Activated T-cell treated with anti-CD3 and anti-CD28 coated beads, Interleukin-2, amount 50 U/mL, for 4 hours (primary cell): Measurements from ENCODE around the gene LPAR3. TPM values are rescaled to one million over a fixed set of nuclear protein-coding genes. Genes with fewer than 3 reads are reported as not detected.

Experiments used
- ATAC-seq, 2 donors: fragments of 200-7000 bp; cut with Tn5 transposase; one replicate each; pipeline ENCODE4 v1.10.0; 2021
- DNase-seq: peaks from one replicate; pipeline ENCODE4 v3.0.0-alpha.2; 2020
- H3K27me3 Mint-ChIP-seq: one replicate; pipeline ENCODE4 v1.8.0; 2021; ENCODE audit warnings: low read depth, mixed read lengths
- H3K36me3 Mint-ChIP-seq: one replicate; pipeline ENCODE4 v1.8.0; 2022; ENCODE audit warnings: mixed read lengths; ENCODE audit not compliant: insufficient read depth
- H3K4me1 Mint-ChIP-seq: one replicate; pipeline ENCODE4 v1.8.0; 2021; ENCODE audit warnings: low read depth, mixed read lengths
- H3K4me3 Mint-ChIP-seq: one replicate; pipeline ENCODE4 v1.8.0; 2021; ENCODE audit warnings: mild to moderate bottlenecking, moderate library complexity, mixed read lengths
- H3K9me3 Mint-ChIP-seq: one replicate; pipeline ENCODE4 v1.8.0; 2021; ENCODE audit warnings: mixed read lengths
- total RNA-seq, 3 donors: library from RNA; stranded (reverse); gene quantifications; one replicate each; pipeline ENCODE4 v1.2.1, GENCODE V29; 2021

LPAR3 gene
- total RNA-seq, 3 donors from 2014 or later = 0.18 to 0.95 (median 0.71) TPM

DNA sequence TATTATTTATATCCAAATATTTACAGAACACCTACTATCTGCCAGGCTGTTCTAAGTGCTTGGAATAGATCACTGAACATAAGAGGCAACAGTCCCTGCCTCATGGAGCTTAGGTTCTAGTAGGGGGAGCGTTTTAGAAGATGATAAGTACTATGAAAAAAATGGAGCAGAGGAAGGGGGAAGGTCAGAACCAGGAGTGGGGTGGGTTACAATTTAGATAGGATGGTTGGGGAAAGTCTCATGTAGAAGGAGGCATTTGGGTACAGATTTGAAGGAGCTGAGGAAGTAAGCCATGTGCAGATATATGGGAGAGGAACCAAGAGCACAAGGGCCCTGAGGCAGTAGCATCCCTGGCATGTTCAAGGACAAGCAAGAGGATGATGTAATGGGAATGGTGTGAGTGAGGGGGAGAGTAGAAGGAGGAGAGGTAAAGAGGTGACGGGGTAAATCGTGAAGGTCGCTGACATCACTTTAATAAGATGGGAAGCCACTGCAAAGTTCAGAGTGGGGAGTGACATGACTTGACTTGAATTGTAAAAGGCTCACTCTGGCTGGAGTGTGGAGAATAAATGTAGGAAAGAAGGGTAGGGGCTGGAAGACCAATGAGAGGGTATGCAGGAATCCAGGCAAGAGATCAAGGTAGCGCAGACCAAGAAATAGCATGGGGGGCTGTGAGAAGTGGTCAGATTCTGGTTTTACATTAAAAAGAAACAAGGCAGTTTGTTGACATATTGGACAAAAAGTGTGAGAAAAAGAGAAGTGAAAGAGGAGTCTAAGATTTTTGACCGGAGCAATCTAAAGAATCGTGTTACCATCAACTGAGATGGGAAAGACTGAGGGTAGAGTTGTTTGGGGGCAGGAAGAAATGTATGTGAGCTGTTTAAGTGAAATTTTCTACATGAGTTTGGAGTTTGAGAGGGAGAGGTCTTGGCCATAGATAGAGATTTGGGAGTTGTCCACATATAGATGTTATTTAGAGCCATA lies 92.6 kb downstream of the LPAR3 start:
- Mint-ChIP-seq H3K4me3 (no peak overlapping the region), H3K36me3 (no peaks in the 10 kb centered on the region), H3K9me3 (no peaks in the 10 kb centered on the region), H3K4me1 (no peaks in the 10 kb centered on the region), H3K27me3 (no peaks in the 10 kb centered on the region)
- no peak for DNase-seq
- no peak for ATAC-seq

DNA sequence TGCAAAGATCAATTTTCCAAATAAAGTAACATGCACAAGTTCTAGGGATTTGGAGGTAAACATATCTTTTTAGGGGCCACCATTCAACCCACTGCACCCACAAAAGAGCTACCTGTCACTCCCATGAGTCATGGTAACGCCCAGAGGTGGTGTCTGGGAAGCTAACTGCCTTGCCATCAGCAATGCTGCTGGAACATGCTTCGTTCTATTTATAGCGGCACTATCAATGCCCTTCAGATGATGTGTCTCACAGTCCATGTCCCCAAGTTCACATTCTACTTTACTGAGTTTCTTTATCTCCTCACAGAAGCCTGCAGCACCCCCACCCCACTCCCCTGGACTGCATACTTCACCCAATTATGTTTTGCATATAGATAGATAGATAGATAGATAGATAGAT lies 95.4 kb downstream of the LPAR3 start:
- Mint-ChIP-seq H3K27me3 (no peaks in the 10 kb centered on the region), H3K4me1 (no peaks in the 10 kb centered on the region), H3K36me3 (no peaks in the 10 kb centered on the region), H3K4me3 (no peak overlapping the region), H3K9me3 (peaks cover 1% of the 10 kb centered on the region)
- DNase-seq (no peak), ATAC-seq (no peak)

DNA sequence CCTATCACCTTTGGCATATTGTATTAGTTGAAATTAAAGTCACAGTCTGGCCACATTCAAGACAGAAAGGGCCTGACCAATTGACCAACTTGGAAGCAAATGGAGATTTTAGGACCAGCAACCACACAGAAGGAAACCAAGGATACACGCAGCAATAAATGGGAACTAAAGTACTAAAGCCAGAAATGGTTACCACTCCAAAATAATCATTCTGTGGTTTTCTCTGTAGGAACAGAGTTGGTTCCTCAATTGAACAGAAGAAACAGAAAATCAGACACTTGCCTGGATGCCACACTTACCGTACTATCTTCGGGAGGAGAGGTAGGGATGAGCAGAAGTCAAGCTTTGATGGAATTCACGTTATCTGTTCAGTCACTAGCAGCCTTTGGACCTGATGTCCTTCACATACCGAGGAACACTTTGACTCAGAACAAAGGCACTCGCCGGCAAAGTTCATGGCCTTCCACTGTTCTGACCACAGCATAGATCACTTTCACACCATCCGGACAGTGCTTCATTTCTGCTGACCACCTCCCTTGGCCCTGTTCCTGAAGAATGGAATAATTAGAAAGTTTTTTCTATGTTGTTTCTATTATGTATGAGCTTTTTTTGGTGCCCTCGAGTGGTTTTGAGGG lies 96.9 kb downstream of the LPAR3 start:
- H3K4me1 Mint-ChIP-seq = no peaks in the 10 kb centered on the region
- no peak overlapping the region for H3K4me3 Mint-ChIP-seq

DNA sequence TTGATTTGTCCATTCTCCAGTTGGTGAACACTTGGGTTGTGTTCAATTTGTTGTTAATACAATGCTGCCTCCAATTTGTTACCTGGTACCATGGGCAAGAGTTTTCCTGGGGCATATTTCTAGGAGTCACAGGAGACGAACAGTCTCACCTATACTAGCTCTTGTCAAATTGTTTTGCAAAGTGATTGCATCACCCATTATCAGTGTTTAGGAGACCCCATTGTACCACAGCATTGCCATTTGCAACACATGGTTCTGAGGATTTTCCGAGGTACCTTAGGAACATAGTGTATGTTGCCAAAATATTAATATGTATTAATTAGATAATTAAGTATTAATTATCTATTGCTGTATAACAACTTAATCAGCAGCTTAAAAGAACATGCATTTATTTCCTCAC lies 97.8 kb downstream of the LPAR3 start:
- Mint-ChIP-seq H3K4me1 (no peaks in the 10 kb centered on the region), H3K27me3 (no peaks in the 10 kb centered on the region), H3K9me3 (peaks cover 8% of the 10 kb centered on the region), H3K4me3 (no peak overlapping the region), H3K36me3 (no peaks in the 10 kb centered on the region)
- ATAC-seq (no peak), DNase-seq (no peak)

More for the DNA sequence above, 96.9 kb downstream of the LPAR3 start:
- DNase-seq (no peak), ATAC-seq (no peak)
- Mint-ChIP-seq H3K9me3 (peaks cover 8% of the 10 kb centered on the region), H3K36me3 (no peaks in the 10 kb centered on the region), H3K27me3 (no peaks in the 10 kb centered on the region)

DNA sequence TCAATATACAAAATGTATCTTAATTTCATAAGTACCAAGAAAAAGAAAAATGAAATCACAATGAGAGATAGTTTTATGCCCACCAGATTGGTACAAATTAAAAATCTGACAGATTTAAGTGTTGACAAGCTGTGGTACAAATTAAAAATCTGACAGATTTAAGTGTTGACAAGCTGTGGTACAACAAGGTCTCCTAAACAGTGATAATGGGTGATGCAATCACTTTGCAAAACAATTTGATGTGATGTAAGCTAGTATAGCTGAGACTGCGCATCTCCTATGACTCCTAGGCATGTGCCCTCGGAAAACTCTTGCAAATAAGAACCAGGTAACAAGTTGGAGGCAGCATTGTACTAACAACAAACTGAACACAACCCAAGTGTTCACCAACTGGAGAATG lies 100.6 kb downstream of the LPAR3 start:
- peaks cover 8% of the 10 kb centered on the region for H3K9me3 Mint-ChIP-seq

GRCh38 chr1:84789014-84789413 lies 104.0 kb downstream of the LPAR3 start:
- H3K27me3 Mint-ChIP-seq = peaks cover 4% of the 10 kb centered on the region
- no peak for DNase-seq
- H3K9me3 Mint-ChIP-seq = peaks cover 8% of the 10 kb centered on the region
- H3K4me1 Mint-ChIP-seq = no peaks in the 10 kb centered on the region
- no peak overlapping the region for H3K4me3 Mint-ChIP-seq
- no peak for ATAC-seq
- H3K36me3 Mint-ChIP-seq = no peaks in the 10 kb centered on the region

More for the DNA sequence above, 100.6 kb downstream of the LPAR3 start:
- no peak overlapping the region for H3K4me3 Mint-ChIP-seq
- H3K36me3 Mint-ChIP-seq = no peaks in the 10 kb centered on the region
- ATAC-seq = no peak
- H3K4me1 Mint-ChIP-seq = no peaks in the 10 kb centered on the region
- DNase-seq = no peak
- H3K27me3 Mint-ChIP-seq = peaks cover 4% of the 10 kb centered on the region

GRCh38 chr1:84785271-84786036 lies 107.6 kb downstream of the LPAR3 start:
- H3K4me3 Mint-ChIP-seq = no peak overlapping the region
- H3K9me3 Mint-ChIP-seq = no peaks in the 10 kb centered on the region

GRCh38 chr1:84782881-84783280 lies 110.1 kb downstream of the LPAR3 start:
- Mint-ChIP-seq H3K4me3 (no peak overlapping the region), H3K9me3 (no peaks in the 10 kb centered on the region), H3K4me1 (peaks cover 18% of the 10 kb centered on the region), H3K36me3 (no peaks in the 10 kb centered on the region), H3K27me3 (no peaks in the 10 kb centered on the region)
- no peak for ATAC-seq
- no peak for DNase-seq

More at GRCh38 chr1:84785271-84786036, 107.6 kb downstream of the LPAR3 start:
- H3K27me3 Mint-ChIP-seq = peaks cover 4% of the 10 kb centered on the region
- ATAC-seq (no peak), DNase-seq (no peak)
- H3K36me3 Mint-ChIP-seq = no peaks in the 10 kb centered on the region
- H3K4me1 Mint-ChIP-seq = peaks cover 12% of the 10 kb centered on the region

DNA sequence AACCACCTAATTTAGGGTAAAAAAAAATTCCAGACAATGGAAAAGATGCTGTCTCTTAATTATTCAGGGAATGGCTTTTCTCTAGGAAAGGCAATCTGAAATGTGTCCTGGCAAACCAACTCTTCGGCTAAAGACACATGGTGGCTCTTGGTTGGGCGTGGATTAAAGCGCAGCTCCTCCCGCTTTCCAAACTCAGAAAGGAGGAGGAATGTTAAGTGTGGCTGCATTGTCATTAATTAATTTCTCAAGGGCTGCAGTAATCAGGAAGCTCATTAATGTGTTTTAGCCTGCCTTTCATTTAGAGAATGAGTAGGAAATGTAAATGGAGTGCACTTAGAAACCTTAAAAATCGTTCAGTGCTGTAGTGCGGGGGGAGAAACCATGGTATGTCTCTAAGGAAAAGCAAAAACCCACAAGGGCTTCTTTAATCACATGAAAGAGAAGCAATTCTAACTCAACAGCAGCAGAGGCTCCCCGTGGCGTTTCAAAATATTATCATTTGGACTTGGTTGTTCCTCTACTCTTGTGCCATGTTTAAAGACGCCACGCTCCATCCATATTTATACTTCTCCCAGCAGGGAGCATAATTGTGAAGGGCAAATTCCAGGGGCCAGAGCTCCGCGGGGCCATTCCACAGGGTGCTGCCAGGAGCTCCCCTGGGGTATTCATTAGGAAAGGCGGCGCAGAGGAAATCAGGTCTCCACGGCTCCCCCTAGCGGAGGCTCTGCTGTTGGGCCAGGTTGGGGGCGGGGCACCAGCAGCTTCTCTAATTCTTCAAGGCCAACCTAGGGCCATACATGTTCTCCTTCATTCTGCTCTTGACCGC lies 110.8 kb downstream of the LPAR3 start:
- DNase-seq (peak; percentile 83), ATAC-seq (peak; percentile 91 to 93)
- H3K36me3 Mint-ChIP-seq = no peaks in the 10 kb centered on the region
- H3K27me3 Mint-ChIP-seq = no peaks in the 10 kb centered on the region
- peaks cover 18% of the 10 kb centered on the region for H3K4me1 Mint-ChIP-seq
- H3K4me3 Mint-ChIP-seq = peak overlapping the region; percentile 80
- H3K9me3 Mint-ChIP-seq = no peaks in the 10 kb centered on the region

DNA sequence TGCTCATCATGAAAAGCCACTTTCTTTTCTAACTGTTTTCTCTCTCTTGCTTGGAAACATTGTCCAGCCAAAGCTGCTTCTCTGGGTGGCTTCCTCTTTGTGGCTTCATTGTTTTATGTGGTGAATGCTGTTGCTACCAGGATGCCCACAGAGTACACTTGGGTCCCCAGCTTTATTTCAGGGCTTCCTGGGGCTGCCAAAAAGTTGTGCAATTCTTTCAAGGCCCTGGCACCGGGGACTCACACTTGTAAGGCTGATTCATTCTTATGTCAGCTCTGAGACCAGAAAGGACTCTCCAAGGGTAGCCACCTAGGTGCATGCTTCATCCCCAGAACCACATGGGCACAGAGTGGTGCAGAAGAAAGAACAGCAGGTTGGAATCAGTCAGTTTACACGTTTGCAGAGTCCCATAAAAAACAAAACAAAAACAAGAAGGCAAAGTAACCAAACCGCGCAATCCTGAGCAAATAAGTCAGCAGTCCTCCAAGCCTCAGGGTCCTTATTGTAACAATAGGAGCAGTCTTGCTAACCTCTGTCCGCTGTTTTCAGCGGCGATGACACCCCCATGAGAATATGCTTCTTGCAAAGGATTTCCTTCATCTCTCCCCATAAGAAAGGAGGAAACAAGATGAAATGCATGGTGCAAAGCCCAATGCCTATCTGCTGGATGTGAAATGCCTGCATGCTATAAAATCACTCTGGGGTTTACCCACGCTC lies 112.8 kb downstream of the LPAR3 start:
- ATAC-seq = peak; percentile 19 to 33
- Mint-ChIP-seq H3K9me3 (no peaks in the 10 kb centered on the region), H3K4me1 (peaks cover 18% of the 10 kb centered on the region), H3K4me3 (no peak overlapping the region), H3K27me3 (no peaks in the 10 kb centered on the region), H3K36me3 (no peaks in the 10 kb centered on the region)
- no peak for DNase-seq

GRCh38 chr1:84776639-84777038 lies 116.4 kb downstream of the LPAR3 start:
- H3K4me1 Mint-ChIP-seq = peaks cover 10% of the 10 kb centered on the region
- H3K9me3 Mint-ChIP-seq = no peaks in the 10 kb centered on the region
- no peaks in the 10 kb centered on the region for H3K36me3 Mint-ChIP-seq
- no peak overlapping the region for H3K4me3 Mint-ChIP-seq
- no peak for ATAC-seq
- H3K27me3 Mint-ChIP-seq = no peaks in the 10 kb centered on the region
- no peak for DNase-seq

DNA sequence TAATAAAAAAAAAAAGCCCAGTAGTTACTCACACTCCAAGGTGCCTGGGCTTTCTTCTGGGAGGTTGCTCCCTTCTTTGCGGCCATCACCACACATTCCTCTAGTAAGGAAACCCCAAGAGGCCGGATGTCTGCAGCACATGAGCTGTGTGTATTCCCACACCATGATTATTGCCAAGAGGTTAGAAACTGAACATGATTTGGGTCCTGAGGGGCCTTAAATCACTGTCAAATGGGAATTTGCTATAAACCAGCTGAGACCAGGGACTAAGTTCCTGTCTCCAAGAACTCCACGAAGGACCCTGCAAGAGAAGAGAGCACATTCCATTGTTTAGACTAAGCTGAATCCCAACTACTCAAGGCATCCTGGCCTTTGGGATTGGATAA lies 117.5 kb downstream of the LPAR3 start:
- no peak overlapping the region for H3K4me3 Mint-ChIP-seq
- no peak for DNase-seq
- H3K36me3 Mint-ChIP-seq = no peaks in the 10 kb centered on the region
- peaks cover 9% of the 10 kb centered on the region for H3K4me1 Mint-ChIP-seq
- H3K27me3 Mint-ChIP-seq = no peaks in the 10 kb centered on the region
- H3K9me3 Mint-ChIP-seq = no peaks in the 10 kb centered on the region
- ATAC-seq = no peak
